GM11168 (cell line): ENCODE results near the gene CREB3L1.

Experiments used
- in situ Hi-C: fragments of 300-500 bp; cut with MboI; formaldehyde crosslinking; loops from one replicate; pipeline ENCODE4 v1.12.0; 2022; ENCODE audit warnings: low sequenced_read_pairs; ENCODE audit not compliant: unreplicated experiment

The CREB3L1 gene

GRCh38 chr11:46337626-46338345 lies 60.3 kb downstream of the CREB3L1 start:
- in situ Hi-C loops, result no loop called here

GRCh38 chr11:46338636-46338987 lies 61.1 kb downstream of the CREB3L1 start:
- in situ Hi-C loops, result no loop called here

GRCh38 chr11:46338988-46339666 lies 61.7 kb downstream of the CREB3L1 start:
- in situ Hi-C loops, result no loop called here

GRCh38 chr11:46339816-46340215 lies 62.4 kb downstream of the CREB3L1 start:
- in situ Hi-C loops, result no loop called here

- in situ Hi-C loops, result no loop called here
Observed at GRCh38 chr11:46341454-46341853, 64.0 kb downstream of the CREB3L1 start.

GRCh38 chr11:46342239-46342638 lies 64.8 kb downstream of the CREB3L1 start:
- in situ Hi-C loops, result no loop called here

GRCh38 chr11:46343520-46343919 lies 66.1 kb downstream of the CREB3L1 start:
- in situ Hi-C loops, result no loop called here

- in situ Hi-C loops, result no loop called here
Observed at GRCh38 chr11:46345131-46345597, 67.7 kb downstream of the CREB3L1 start.

- in situ Hi-C loops, result no loop called here
Observed at GRCh38 chr11:46345881-46346484, 68.5 kb downstream of the CREB3L1 start.

GRCh38 chr11:46346886-46347636 lies 69.6 kb downstream of the CREB3L1 start, which contains the start of gene DGKZ:
DGKZ (plus strand) TSS chr11:46347463; CDS start chr11:46347660, 197 bp downstream.
- in situ Hi-C loops, result no loop called here

- in situ Hi-C loops, result no loop called here
Observed at GRCh38 chr11:46347637-46348311, 70.3 kb downstream of the CREB3L1 start.

- in situ Hi-C loops, result no loop called here
Observed at GRCh38 chr11:46348566-46349401, 71.3 kb downstream of the CREB3L1 start.

GRCh38 chr11:46350695-46351094 lies 73.2 kb downstream of the CREB3L1 start:
- in situ Hi-C loops, result no loop called here

- in situ Hi-C loops, result no loop called here
Observed at GRCh38 chr11:46351148-46351547, 73.7 kb downstream of the CREB3L1 start.

GRCh38 chr11:46351606-46352005 lies 74.1 kb downstream of the CREB3L1 start:
- in situ Hi-C loops, result no loop called here

- in situ Hi-C loops, result no loop called here
Observed at GRCh38 chr11:46352063-46352841, 74.8 kb downstream of the CREB3L1 start.

- in situ Hi-C loops, result no loop called here
Observed at GRCh38 chr11:46353698-46354097, 76.2 kb downstream of the CREB3L1 start.

- in situ Hi-C loops, result no loop called here
Observed at GRCh38 chr11:46356924-46357482, 79.5 kb downstream of the CREB3L1 start.
